T1000 (cell line): ENCODE data around the gene CDK6.
"Not testable (repeated sequence)": the region's sequence is repeated elsewhere in the genome, so short reads cannot be mapped to it uniquely, and the experiment has no call there.

Experiments used
- DNase-seq: peaks from one replicate; lab custom pipeline; 2025; ENCODE audit warnings: mixed read lengths; lab: John Stamatoyannopoulos, UW

The CDK6 gene

DNA sequence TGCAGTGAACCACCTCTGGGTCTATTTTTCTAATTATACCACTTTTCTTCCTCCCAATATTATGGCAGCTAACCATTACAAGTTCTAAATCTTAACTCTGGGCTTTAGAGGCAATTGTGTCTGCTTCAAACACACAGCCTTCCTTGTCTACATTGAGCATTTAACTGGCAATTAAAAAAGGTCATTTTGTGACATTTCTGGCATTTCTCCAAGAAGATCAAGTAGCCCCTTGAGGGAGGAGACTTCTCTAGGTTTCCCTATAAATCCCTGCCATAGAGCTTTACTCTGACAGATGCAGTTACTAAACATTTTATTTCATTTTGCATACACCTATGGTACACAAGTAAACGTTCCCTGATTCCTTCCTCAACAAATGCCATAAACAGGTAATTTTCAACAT lies 212.8 kb downstream of the CDK6 start:
- DNase-seq, result no peak

DNA sequence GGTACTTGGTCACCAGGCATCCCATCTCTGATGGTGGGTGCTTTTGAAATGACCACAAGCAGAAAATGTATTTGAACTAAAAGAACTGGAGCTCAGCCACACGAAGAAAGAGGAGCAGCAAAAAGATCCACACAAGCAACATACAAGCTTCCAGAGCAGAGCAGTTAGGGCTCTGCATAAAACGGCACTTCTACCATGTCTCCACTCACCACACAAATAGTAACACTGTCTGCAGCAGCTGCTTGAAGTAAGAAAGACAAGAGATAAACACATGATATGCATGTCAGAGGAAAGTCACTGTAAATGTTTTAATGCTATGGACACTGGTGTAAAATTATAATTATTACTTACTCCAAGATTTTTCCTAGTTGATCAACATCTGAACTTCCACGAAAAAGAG lies 213.7 kb downstream of the CDK6 start:
- DNase-seq, result no peak

DNA sequence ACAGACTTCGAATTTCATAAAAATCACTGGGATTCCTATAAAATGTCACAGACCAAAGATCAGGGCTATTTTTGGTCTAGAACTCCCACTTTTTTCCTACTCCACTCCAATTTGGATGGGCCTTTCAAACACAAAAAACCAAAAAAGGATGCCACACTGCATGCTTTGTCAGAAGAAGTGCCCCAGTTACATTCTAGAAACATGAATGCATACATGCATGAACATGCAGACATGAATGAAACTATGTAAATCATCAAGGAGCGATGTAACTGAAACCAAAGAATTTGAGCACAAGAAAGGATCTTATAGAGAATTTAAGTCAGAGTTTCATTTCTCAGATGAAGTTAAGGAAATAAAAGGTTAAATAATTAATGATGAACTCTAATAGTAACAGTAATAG lies 214.3 kb downstream of the CDK6 start:
- no peak for DNase-seq

DNA sequence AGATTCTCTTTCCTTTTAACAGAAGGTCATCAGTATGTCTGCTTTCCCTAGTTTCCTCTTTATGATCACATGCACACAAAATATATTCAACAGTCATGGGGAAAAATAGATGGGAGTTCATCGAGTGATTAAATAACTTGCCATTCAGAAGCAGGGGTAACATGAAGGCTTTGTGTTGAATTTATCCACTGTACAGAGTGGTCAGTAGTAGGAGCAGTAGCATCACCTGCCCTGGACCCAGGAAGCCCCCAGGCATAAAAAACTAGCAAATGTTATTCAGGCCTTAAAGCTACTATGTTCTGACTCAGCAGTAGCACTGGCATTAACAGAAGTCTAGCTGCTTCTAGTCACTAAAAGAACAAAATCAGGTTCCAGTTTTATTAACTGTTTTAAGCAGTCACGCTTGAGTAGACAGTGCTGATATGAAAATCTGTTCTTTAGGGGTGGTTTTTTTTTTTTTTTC lies 214.8 kb downstream of the CDK6 start:
- DNase-seq, result no peak

DNA sequence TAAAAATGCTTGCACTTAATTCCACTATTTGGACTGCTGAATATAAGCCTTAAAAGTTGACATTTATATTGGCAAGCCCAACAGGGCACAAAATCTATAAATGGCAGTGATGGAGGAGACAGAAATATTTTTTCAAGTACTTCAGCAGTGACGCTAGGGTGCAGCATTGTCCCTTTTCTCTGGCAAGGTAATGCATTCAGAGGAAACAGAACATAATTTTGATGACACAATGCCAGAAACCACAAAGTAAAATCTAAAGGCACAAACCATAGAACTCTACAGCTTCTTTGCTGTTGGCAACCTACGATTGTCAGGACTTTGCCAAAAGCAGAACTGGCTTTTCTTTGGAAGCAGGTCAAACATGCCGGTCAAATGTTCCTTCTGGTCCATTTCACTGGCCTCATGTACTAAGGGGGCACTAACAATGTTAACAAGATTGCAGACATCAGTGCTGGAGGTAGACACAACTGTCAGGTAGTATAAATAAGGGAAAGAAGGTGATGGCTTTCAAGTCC lies 215.3 kb downstream of the CDK6 start:
- DNase-seq, result peak; percentile 11

DNA sequence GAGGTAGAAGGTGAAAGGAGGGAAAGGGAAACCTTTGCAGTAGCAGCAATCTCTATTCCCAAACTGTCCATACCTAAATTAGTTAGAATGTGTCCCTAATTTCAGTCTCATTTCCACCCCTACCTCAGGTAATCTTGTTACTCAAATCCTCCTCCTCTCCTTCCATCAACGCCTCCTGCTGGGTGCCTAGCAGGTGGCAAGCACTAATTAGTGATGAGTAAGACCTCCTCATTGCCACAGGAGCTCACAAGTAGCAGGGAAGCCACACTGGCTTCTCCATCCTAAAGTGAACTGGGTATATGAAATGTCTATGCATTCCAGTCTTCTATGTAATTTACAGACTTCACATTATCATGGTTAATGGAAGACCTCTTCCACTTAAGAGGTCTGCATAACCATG lies 220.5 kb downstream of the CDK6 start:
- DNase-seq, result no peak

DNA sequence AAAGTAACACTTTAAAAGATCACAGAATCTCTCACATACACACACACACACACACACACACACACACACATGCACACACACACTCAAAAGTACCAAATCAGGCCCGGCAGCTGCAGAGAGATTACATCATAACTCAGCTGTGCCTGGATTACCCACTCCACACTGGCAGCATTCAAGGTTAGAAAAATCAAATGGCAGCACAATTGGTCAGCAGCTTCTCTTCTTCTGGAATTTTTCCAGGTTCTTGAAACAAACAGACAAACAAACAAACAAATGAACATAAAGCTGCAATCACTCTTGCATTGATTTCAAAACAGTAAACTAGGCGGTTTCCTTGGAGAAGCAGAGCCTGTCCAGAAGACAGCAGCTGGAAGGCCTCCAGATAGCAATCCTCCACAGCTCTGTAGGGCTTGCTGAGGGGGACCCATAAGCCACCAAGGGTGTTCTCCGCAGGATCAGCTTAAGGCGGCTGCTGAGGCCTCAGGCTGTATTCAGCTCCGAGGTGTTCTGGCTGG lies 221.7 kb downstream of the CDK6 start:
- DNase-seq, result no peak

DNA sequence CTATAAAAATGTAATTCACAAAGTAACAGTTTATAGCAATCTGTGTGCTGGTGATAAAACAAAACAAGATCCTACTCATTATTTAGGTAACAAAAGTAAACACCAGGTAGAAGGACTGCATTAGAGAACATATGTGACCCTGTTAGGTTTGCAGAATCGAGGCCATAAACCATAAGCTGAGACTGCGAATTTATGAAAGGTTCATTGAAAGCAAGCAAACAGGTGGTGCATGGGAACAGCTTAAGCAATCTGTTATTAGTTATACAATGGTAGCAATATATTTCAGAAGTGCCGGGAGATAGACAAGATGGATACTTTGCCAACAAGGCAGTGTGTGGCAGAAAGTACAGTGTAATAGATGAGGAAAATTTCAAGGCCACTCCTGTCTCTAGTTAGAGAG lies 222.7 kb downstream of the CDK6 start:
- no peak for DNase-seq

DNA sequence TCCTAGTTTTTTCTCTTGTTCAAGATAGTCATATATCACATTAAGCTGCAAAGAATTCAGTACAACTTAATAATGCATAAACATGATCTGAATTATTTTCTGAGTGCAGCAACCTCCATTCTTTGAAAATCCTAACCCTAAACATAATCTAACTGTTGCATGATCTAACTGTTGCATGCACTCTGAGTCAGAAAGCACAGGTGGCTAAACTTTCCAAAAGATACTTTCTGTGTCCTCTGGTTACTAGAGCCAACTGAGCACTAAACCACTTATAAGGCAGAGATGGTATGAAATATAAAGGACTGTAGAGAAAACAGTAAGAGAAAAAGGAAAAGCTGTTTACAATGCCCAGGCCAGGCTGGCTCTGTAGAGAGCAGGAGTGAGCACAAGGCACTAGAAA lies 223.2 kb downstream of the CDK6 start:
- no peak for DNase-seq

DNA sequence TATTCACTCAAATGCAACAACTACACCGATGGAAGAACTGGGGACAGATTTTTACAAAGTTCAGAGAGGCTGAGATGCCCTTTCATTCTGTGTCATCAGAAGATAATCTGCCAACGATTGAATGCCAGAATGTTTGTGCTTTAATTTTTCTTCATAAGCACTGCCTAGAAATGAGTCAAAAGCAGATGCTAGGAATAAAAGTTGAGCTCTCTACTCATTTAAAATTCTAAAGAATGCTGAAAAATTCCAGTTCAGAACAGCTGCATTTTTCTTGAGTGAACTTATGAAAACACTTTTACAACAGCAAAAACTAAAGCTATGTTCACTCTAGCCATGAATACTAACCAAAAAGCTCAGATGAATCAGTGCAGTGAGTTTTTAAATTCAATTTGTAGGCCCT lies 223.9 kb downstream of the CDK6 start:
- no peak for DNase-seq

DNA sequence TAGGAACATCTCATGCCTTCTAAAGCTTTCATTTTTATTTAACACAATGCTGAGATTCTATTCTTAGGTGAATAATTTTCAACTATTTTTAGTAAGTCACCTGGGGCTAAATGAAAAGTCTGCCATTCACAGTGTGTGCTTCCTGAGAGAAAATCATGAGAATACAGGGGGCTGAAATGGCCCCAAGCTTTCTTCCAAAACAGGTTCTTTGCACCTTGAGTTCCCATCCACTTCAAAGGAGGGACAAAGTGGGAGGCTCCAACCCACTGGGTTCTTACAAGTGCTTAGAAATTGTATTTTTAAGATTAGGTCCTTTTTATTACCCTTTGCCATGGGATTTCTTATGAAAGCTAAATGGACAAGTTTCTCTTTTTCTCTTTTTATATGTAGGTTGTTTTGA lies 224.6 kb downstream of the CDK6 start:
- DNase-seq, result no peak

DNA sequence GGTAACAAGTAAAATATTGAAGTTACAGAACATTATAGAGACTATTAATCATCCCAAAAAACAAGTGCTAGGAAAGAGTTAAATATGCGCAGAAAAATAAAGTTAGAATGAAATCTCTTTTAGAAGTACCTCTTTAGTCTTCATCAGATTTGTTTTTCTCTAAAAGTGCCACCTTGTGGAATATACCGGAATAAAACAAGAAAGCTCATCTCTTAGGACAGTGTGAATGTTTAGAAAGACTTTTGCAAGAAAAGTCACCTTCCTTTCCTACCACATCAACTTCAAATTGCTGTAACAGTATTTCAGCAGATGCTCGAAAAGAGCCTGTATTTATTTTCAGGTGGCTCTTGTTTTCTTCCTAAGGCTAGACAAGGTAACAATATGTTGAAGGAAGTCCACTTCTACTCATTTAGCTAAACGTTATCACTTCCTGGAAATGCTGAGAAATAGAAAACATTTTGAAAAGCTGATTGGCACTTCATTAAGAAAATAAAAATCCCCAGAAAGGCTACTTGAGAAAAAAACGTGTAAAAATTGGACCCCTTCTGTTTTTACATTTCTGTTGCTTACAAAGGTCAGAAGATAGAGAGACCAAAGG lies 226.4 kb downstream of the CDK6 start:
- DNase-seq, result no peak

DNA sequence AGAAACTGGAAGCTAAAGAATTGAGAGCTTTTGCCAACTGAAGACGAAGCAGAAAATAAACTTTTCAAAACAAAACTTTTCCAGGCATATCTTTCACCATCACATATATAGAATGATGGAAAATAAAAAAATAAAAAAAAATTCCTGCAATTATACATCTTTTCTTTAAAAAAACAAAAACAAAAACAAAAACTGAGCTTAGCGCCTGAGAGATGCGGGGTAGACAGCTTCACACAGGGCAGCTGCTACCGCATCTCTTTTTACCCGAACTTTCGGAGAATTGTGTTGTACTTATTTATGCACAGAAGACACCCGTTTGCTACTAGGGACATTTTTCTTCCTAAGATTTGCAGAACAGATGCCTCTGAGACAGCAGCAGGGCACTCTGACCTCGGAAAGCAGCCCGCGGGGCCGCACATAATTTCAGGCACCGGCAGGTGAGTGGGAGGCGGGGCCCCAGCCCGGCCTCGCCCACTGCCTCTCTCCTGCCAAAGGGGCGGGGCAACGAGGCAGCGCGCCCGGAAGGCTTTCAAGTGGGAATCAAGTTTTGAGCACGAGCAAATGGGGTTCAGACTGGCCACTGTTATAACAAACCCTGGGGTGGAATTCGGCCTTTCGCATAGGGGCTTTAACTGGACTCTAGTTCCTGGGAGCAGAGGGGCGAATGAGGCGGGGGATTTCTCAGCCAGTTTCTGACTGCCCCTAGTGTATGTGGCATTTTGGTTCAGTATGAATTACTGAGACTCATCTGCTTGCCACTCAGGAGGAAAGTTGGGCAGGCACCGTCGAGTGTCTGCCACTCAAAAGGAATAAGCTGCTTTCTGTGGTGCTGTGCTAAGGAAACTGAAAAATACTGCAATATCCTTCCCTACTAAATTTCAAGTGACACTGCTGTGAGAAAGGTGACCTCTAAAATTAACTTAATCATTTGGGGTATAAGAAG lies 227.7 kb downstream of the CDK6 start:
- no peak for DNase-seq

DNA sequence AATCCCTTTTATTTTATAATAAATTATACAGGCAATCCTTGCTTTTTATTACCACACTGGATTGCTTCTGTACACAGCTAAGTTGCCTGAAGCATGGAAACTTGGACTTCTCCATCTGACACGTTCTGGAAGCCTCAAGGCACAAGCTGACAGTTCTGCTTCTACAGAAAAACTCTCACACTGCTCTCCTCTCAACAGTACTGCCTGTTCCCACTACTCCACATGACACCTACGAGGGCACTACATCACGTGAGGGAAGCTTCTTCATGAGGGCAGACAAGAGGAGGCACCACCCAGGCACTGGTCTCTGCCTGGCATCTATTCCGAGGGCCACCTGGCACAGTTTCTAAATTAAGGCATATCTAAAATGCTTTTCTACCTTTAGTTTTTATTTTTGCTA lies 229.4 kb downstream of the CDK6 start:
- no peak for DNase-seq

DNA sequence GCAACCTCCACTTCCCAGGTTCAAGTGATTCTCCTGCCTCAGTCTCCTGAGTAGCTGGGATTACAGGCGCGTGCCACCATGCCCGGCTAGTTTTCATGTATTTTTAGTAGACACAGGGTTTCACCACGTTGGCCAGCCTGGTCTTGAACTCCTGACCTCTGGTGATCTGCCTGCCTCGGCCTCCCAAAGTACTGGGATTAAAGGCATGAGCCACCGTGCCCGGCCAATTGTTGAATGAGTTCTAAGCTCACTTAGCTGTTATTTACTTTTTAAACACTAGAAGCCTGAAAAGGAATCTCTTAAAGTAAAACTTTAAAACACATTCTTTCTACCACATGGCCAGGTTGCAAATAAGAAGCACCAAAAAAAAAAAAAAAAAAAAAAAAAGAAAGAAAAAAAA lies 231.9 kb downstream of the CDK6 start:
- not testable (repeated sequence) for DNase-seq

DNA sequence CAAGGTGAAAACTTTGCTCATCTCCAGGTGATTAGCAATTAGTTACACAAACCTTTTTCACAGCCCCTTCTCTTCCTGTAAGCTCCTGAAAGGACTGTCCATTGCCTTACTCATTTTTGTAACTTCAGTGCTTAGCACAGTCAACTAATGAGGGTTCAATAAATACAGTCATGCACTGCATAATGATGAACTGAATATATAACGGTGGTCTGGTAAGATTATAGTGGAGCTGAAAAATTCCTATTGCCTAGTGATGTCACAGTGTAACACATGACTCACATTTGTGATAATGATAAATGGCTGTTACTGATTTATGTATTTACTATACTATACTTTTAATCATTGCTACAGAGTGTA lies 233.3 kb downstream of the CDK6 start:
- DNase-seq, result no peak

DNA sequence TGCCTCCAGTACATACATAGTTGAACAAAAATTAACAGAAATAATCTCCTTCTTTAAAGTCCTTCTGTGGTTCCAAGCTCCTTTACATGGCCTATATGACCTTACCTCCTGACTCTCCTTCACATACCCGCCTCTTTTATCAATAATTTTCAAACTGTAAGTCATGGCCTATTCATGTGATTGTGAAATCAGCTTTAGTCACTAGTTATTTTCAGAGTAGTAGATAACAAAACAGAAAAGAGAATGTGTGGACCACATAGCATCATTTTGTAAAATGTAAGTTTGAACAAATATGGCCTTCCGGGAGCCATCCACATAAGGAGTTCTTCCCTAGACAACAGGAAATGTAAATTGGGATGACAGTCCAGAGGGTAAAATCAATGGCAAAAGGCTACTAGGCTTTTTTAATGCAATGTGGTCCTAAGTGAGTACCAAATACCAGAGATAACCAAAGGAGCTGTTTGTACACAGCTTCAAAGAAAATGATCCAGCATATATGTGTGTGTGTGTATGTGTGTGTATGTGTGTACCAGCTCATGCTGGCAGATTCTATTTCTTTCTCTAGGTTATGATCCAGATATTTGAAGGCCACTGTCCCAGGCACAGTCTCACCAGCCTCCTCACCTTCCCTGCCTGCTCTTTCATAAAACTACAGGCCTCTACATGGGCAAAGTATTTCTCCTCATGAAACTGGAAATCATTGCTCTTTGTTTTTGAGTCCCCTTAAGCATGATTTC lies 233.9 kb downstream of the CDK6 start:
- DNase-seq, result no peak

DNA sequence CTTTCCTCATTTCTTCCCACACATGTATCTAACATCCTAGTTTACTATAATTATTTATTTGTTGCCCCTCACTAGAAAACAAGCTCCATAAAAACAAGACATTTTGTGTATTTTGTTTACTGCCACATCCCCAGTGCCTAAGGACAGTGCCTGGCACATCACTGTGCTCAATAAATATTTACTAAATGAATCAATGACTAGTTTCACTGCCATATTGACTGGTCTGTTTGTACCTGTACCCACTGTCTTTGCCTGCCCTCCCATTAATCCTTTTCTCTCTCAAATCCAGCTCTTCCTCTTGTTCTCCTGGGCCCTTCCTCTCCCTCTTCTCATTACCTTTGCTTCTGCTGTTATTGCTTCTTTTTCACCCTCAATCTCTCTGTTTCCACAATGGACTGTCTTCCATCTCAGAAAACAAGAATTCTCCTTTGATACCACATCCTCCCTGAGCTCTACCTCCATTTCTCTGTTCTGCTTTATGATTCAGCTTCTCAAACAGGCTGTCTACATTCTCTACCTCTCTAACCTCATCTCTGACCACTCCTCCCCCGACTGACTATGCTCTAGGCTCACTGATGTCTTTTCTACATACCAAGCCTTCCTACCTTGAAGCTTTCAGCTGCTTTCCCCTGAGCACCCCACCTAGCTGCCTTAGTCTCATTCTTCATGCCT lies 237.9 kb downstream of the CDK6 start:
- no peak for DNase-seq

DNA sequence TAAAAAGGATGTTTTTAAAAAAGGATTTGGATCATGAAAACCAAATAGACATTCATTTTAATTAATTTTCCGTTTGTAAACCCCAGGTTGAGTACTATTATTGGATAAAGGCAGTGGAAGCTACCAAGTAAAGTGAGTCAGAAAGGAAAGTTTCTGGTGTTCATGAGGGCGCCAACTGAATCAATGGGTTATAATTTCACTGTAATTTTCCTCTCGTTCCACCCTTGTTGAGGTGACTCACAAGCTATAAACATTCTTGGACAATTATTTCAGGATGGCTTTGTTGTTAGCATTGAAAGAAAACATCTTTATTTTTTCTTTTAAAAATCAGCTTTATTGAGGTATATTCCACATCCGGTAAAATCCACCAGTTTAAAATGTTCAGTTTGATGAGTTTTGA lies 241.1 kb downstream of the CDK6 start:
- DNase-seq, result peak; percentile 19

DNA sequence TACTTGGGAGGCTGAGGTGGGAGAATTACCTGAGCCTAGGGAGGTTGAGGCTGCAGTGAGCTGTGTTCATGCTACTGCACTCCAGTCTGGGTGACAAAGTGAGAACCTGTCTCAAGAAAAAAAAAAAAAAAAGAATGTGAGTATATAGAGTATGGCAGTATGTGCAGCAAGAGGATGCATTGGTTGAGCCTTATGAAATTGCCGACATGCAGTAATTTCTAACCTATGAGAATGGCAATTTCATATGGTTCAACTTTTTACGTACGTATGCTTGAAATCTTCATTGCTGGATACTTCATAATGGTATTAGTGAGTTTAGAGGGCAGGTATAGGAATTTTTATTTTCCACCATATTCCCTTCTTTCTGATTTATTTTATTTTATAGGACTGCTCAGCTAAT lies 241.6 kb downstream of the CDK6 start:
- DNase-seq, result no peak

DNA sequence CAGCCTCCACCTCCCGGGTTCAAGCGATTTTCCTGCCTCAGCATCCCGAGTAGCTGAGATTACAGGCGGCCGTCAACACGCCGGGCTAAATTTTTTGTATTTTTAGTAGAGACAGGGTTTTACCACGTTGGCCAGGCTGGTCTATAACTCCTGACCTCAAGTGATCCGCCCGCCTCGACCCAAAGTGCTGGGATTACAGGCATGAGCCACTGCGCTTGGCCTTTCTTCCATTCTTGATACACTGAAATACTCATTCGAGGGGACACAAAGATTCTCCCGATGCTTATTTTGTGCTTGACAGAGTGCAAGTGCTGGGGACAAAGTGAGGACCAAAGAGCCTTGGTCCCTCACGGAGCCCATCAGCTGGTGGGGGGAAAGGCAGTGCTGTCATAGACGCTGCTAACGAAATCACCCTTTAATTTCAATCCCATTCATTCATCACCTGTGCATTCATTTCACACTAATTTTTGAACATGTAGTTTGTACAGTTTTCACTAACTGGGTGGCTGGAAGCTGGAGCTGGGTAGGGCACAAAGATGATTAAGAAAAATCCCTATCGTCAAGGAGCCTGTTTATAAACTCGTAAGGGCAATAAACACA lies 245.6 kb downstream of the CDK6 start:
- no peak for DNase-seq

DNA sequence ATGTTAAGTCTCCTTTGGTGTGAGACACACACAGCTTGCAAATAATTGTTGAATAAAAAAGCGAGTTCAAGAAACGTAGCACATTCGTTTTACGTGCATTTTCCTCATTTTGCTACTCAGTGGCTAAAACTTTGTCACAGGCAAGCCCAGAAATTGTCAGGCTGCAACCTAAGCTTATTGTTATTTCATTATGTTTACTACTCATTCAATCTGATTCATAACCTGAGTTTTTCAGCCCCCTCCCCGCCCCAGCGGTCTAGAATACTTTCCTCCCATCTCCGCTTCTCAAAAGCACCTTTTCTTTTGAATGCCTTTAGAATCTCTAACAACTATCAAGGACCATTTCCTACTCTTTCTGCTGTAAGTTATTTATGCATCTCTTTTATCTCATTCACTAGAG lies 247.3 kb downstream of the CDK6 start:
- DNase-seq, result no peak
